OCI-LY3 (cell line): ENCODE results near the gene KTI12.
"Not testable (repeated sequence)": the region's sequence is repeated elsewhere in the genome, so short reads cannot be mapped to it uniquely, and the experiment has no call there.

Experiments
- H2AFZ ChIP-seq: fragments of 200-600, 300-600 bp; shearing (Covaris generic); 2 replicates; pipeline ENCODE4 v1.6.0; 2014; ENCODE audit warnings: antibody characterized with exemption, low read depth, low read length
- H3K27ac ChIP-seq: fragments of 200-600, 300-600 bp; sonication (generic); 2 replicates; pipeline ENCODE4 v1.5.1; 2014; ENCODE audit warnings: mild to moderate bottlenecking, low read length, moderate library complexity, mixed read lengths
- H3K27me3 ChIP-seq: fragments of 200-600, 300-600 bp; sonication (generic); 2 replicates; pipeline ENCODE4 v1.6.1; 2014; ENCODE audit warnings: low read depth, low read length, mixed read lengths
- H3K36me3 ChIP-seq: fragments of 200-600, 300-600 bp; sonication (generic); replicated peaks from 2 replicates; pipeline ENCODE3; 2014; ENCODE audit warnings: low read depth, low read length, mixed read lengths
- H3K4me1 ChIP-seq: fragments of 300-600, 200-600 bp; sonication (generic); 2 replicates; pipeline ENCODE4 v1.6.1; 2014; ENCODE audit warnings: low read length, mixed read lengths
- H3K4me2 ChIP-seq: fragments of 200-600, 300-600 bp; sonication (generic); 2 replicates; pipeline ENCODE4 v1.6.1; 2014; ENCODE audit warnings: low read length, mixed read lengths
- H3K4me3 ChIP-seq: fragments of 300-600, 200-600 bp; sonication (generic); 2 replicates; pipeline ENCODE4 v1.5.1; 2014; ENCODE audit warnings: antibody characterized with exemption, mild to moderate bottlenecking, low read length, moderate library complexity
- H3K79me2 ChIP-seq: fragments of 300-600, 200-600 bp; shearing (Covaris generic); 2 replicates; pipeline ENCODE4 v1.6.1; 2014; ENCODE audit warnings: mild to moderate bottlenecking, low read length, mixed read lengths
- H3K9ac ChIP-seq: fragments of 300-600, 200-600 bp; shearing (Covaris generic); 2 replicates; pipeline ENCODE4 v1.6.0; 2014; ENCODE audit warnings: mild to moderate bottlenecking, low read length, moderate library complexity
- H3K9me3 ChIP-seq: fragments of 200-600, 300-600 bp; shearing (Covaris generic); 2 replicates; pipeline ENCODE4 v1.6.1; 2014; ENCODE audit warnings: low read length, mixed read lengths; ENCODE audit not compliant: insufficient read depth
- H4K20me1 ChIP-seq: fragments of 200-600, 300-600 bp; sonication (generic); 2 replicates; pipeline ENCODE4 v1.6.1; 2016; ENCODE audit warnings: low read length, mixed read lengths; ENCODE audit not compliant: insufficient read depth
- CTCF ChIP-seq: fragments of 200-600, 300-600 bp; sonication (generic); IDR thresholded peaks from 2 replicates; pipeline ENCODE4 v1.5.1; 2014; ENCODE audit warnings: antibody characterized with exemption, low read length, low read depth
- EZH2phosphoT487 ChIP-seq: fragments of 200-600 bp; shearing (Covaris generic); IDR thresholded peaks from 2 replicates; pipeline ENCODE4 v1.6.1; 2018; ENCODE audit warnings: antibody characterized with exemption, mixed run types, low read depth

The KTI12 gene

DNA sequence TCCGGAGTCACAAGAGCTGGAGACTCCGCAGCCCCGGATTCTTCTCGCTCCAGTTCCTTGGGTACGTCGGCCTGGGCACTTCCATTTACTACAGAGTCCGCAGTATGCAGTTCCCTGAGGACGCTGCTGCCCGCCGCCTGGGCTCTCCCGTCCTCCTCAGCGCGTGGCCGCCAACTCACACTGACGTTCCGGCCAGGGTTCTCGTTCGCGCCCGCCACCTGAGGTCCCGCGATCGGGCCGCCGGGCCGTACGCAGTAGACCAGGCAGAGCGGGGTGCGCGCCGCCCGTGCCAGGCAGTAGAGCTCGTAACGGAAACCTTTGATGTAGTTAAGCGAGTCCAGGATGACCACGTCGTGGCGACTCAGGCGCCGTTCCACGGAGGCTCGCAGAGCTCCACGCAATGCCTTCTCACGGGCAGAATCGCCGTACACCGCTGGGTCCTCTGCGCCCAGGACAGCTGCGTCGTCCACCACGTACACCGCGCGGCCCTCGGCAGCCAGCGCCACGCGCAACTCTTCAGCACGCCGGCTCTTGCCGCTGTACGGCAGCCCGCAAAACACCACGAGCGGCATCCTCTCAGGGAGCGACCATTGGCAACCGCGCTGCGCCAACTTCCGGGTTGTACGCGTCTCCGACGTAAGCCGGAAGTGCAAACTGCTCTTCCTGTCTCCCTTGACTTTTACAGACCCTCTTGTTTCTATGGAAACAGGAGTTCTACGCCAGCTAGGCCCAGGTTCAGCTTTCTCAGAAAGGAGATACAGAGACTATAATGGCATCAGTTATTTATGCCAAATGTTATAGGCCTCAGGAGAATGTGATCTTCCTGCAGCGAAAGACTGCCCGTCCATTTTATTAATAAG, at the start of gene KTI12:
KTI12 (minus strand) TSS at position 621 of the 860 bp plus-strand sequence; CDS start at position 572, 49 bp downstream.
- peaks cover 9% of the 10 kb centered on the region for H4K20me1 ChIP-seq
- H3K27ac ChIP-seq: peak within 1 kb of the TSS; percentile 44
- peaks cover 27% of the 10 kb centered on the region for H3K79me2 ChIP-seq
- peak within 1 kb of the TSS; percentile 80 for H3K4me2 ChIP-seq
- H3K9me3 ChIP-seq: no peaks in the 10 kb centered on the region
- peaks cover 7% of the 10 kb centered on the region for H3K36me3 ChIP-seq
- H3K4me1 ChIP-seq: peaks cover 16% of the 10 kb centered on the region
- H2AFZ ChIP-seq: peak within 1 kb of the TSS; percentile 60; the same call in 1 of the 2 replicates
- TF ChIP-seq EZH2phosphoT487 (no peak), CTCF (no peak)
- H3K27me3 ChIP-seq: no peaks in the 10 kb centered on the region
- H3K4me3 ChIP-seq: peak within 1 kb of the TSS; percentile 91
- H3K9ac ChIP-seq: peak within 1 kb of the TSS; percentile 80

- no peak overlapping the region for H3K9ac ChIP-seq
- TF ChIP-seq CTCF (no peak), EZH2phosphoT487 (no peak)
- H3K36me3 ChIP-seq: peaks cover 4% of the 10 kb centered on the region
- peaks cover 7% of the 10 kb centered on the region; the same call in 1 of the 2 replicates for H3K79me2 ChIP-seq
- no peak overlapping the region for H2AFZ ChIP-seq
- no peak overlapping the region for H3K27ac ChIP-seq
- H4K20me1 ChIP-seq: no peaks in the 10 kb centered on the region
- no peaks in the 10 kb centered on the region for H3K27me3 ChIP-seq
- no peaks in the 10 kb centered on the region for H3K4me1 ChIP-seq
- H3K4me2 ChIP-seq: no peak overlapping the region
- H3K4me3 ChIP-seq: no peak overlapping the region
- H3K9me3 ChIP-seq: no peaks in the 10 kb centered on the region
These were observed 46.4 kb upstream of the KTI12 start for GRCh38 chr1:52080014-52080415.

DNA sequence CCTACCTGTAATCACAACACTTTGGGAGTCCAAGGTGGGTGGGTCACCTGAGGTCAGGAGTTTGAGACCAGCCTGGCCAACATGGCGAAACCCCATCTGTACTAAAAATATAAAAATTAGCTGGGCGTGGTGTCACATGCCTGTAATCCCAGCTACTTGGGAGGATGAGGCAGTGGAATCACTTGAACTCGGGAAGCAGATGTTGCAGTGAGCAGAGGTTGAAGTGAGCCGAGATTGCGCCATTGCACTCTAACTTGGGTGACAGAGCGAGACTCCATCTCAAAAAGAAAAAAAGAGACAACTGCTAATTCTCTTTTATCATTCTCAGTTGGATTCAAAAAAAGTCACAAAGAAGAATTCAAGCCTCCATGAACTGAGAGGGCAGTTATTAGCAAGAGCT, 43.7 kb upstream of the KTI12 start:
- H3K9ac ChIP-seq, H3K9me3 ChIP-seq, H2AFZ ChIP-seq, H3K27me3 ChIP-seq, H3K36me3 ChIP-seq, H3K4me3 ChIP-seq, H4K20me1 ChIP-seq, H3K27ac ChIP-seq, H3K4me1 ChIP-seq, H3K79me2 ChIP-seq, H3K4me2 ChIP-seq: not testable (repeated sequence)

GRCh38 chr1:52072291-52072690, 38.7 kb upstream of the KTI12 start:
- Histone ChIP-seq H3K27me3 (no peaks in the 10 kb centered on the region), H3K27ac (no peak overlapping the region), H4K20me1 (no peaks in the 10 kb centered on the region; the same call in 1 of the 2 replicates), H3K79me2 (peaks cover 10% of the 10 kb centered on the region; the same call in 1 of the 2 replicates), H3K4me1 (no peaks in the 10 kb centered on the region), H2AFZ (no peak overlapping the region), H3K4me2 (no peak overlapping the region), H3K4me3 (no peak overlapping the region), H3K9ac (no peak overlapping the region), H3K9me3 (no peaks in the 10 kb centered on the region), H3K36me3 (peaks cover 4% of the 10 kb centered on the region)
- TF ChIP-seq CTCF: no peak
- no peak for TF ChIP-seq EZH2phosphoT487
